Measurements from ENCODE around the gene AK9. TPM values are rescaled to one million over a fixed set of nuclear protein-coding genes. Genes with fewer than 3 reads are reported as not detected.
"Not testable (repeated sequence)": the region's sequence is repeated elsewhere in the genome, so short reads cannot be mapped to it uniquely, and the experiment has no call there.

AK9 gene
- total and polyA plus RNA-seq, 12 donors, result 1.9 to 9.9 (median 5.4) TPM

GRCh38 chr6:109523478-109523877 lies 167.5 kb downstream of the AK9 start:
- DNase-seq, result peak in 4 of 7 donors; percentile 20 to 27 (median 24)
- Histone ChIP-seq H3K9me3 (replicated peaks in 1 of 3) (no peaks in the 10 kb centered on the region), H3K4me1 (replicated peaks in 1 of 2) (no peaks in the 10 kb centered on the region), H3K4me3 (no peak overlapping the region), H3K27ac (no peak overlapping the region), H3K27me3 (no peaks in the 10 kb centered on the region), H3K36me3 (replicated peaks in 1 of 2) (no peaks in the 10 kb centered on the region)
- WGBS, 4 donors, result 68 to 78% (median 73%) methylated on average over 2 of the region's 2 CpGs
- no peak for TF ChIP-seq POLR2A (IDR thresholded peaks at IDR 0.05)
- TF ChIP-seq CTCF (IDR thresholded peaks at IDR 0.05), result no peak
- intact Hi-C loops (cut with DNase I), result loop anchor here in 1 of 2 donors (10.0 kb wide), 1 partner anchor 531 kb away; no protein-coding TSS in a partner anchor

- H3K27me3 ChIP-seq, result no peaks in the 10 kb centered on the region
- TF ChIP-seq CTCF (IDR thresholded peaks at IDR 0.05), result no peak
- no peak for TF ChIP-seq POLR2A (IDR thresholded peaks at IDR 0.05)
- no peaks in the 10 kb centered on the region for H3K4me1 ChIP-seq (replicated peaks in 1 of 2)
- H3K9me3 ChIP-seq (replicated peaks in 1 of 3), result no peaks in the 10 kb centered on the region
- 69 to 80% (median 77%) methylated on average over 3 of the region's 3 CpGs for WGBS, 4 donors
- H3K27ac ChIP-seq, result no peak overlapping the region
- intact Hi-C loops (cut with DNase I), result loop anchor here in 1 of 2 donors (10.0 kb wide), 1 partner anchor 534 kb away; no protein-coding TSS in a partner anchor
- no peak for DNase-seq
- no peak overlapping the region for H3K4me3 ChIP-seq
- no peaks in the 10 kb centered on the region for H3K36me3 ChIP-seq (replicated peaks in 1 of 2)
Observed at GRCh38 chr6:109521080-109521479, 169.9 kb downstream of the AK9 start.

- intact Hi-C loops (cut with DNase I), result loop anchor here in 1 of 2 donors (10.0 kb wide), 1 partner anchor 535 kb away; no protein-coding TSS in a partner anchor
- not testable (repeated sequence) for DNase-seq; H3K4me1 ChIP-seq (replicated peaks in 1 of 2); H3K9me3 ChIP-seq (replicated peaks in 1 of 3); H3K27me3 ChIP-seq; H3K27ac ChIP-seq; H3K4me3 ChIP-seq; H3K36me3 ChIP-seq (replicated peaks in 1 of 2)
Observed at GRCh38 chr6:109519647-109520046, 171.4 kb downstream of the AK9 start.

GRCh38 chr6:109516929-109517328 lies 174.1 kb downstream of the AK9 start:
- Histone ChIP-seq H3K9me3 (replicated peaks in 1 of 3) (no peaks in the 10 kb centered on the region), H3K27ac (no peak overlapping the region), H3K4me3 (no peak overlapping the region), H3K36me3 (replicated peaks in 1 of 2) (no peaks in the 10 kb centered on the region), H3K4me1 (replicated peaks in 1 of 2) (peaks cover 0 to 4% of the 10 kb centered on the region in 2 donors), H3K27me3 (no peaks in the 10 kb centered on the region)
- intact Hi-C loops (cut with DNase I), result no loop called here
- WGBS, 4 donors, result 64 to 75% (median 70%) methylated on average over 2 to 3 of the region's 3 CpGs
- DNase-seq, result no peak
- TF ChIP-seq CTCF (IDR thresholded peaks at IDR 0.05) (no peak), POLR2A (IDR thresholded peaks at IDR 0.05) (no peak)

- 42 to 50% (median 46%) methylated on average over 6 of the region's 6 CpGs for WGBS, 4 donors
- DNase-seq, result no peak
- Histone ChIP-seq H3K27me3 (no peaks in the 10 kb centered on the region), H3K4me3 (peak overlapping the region in 1 of 4 donors; percentile 31), H3K36me3 (replicated peaks in 1 of 2) (no peaks in the 10 kb centered on the region), H3K4me1 (replicated peaks in 1 of 2) (peaks cover 0 to 7% of the 10 kb centered on the region in 2 donors), H3K9me3 (replicated peaks in 1 of 3) (no peaks in the 10 kb centered on the region), H3K27ac (no peak overlapping the region)
- intact Hi-C loops (cut with DNase I), result no loop called here
- TF ChIP-seq CTCF (IDR thresholded peaks at IDR 0.05), result no peak
- TF ChIP-seq POLR2A (IDR thresholded peaks at IDR 0.05), result no peak
Observed at GRCh38 chr6:109515781-109516409, 175.1 kb downstream of the AK9 start.
